Activated CD4-positive, alpha-beta memory T cell treated with anti-CD3 and anti-CD28 coated beads, Interleukin-2, amount 10 ng/mL, durations not matched to agents 7 days and 5 days (primary cell): Measurements from ENCODE around the gene ANKRD31. TPM values are rescaled to one million over a fixed set of nuclear protein-coding genes. Genes with fewer than 3 reads are reported as not detected.
"Not testable (repeated sequence)": the region's sequence is repeated elsewhere in the genome, so short reads cannot be mapped to it uniquely, and the experiment has no call there.

Experiments used
- CTCF ChIA-PET: fragments of 350-600 bp; sonication (Branson Sonifier 250); formaldehyde crosslinking; loops from one replicate; lab custom pipeline; 2021; ENCODE audit warnings: antibody characterized with exemption, inconsistent platforms; lab: Charles Lee
- POLR2A ChIA-PET: fragments of 350-600 bp; sonication (Branson Sonifier 250); formaldehyde crosslinking; loops from one replicate; lab custom pipeline; 2021; ENCODE audit warnings: antibody characterized with exemption; lab: Charles Lee
- DNase-seq: peaks from one replicate; pipeline ENCODE4 v3.0.0-alpha.2; 2020
- H3K27ac Mint-ChIP-seq: one replicate; pipeline ENCODE4 v1.8.0; 2021; ENCODE audit warnings: mild to moderate bottlenecking, mixed read lengths
- H3K27me3 Mint-ChIP-seq: one replicate; pipeline ENCODE4 v1.8.0; 2021; ENCODE audit warnings: mixed read lengths
- H3K36me3 Mint-ChIP-seq: one replicate; pipeline ENCODE4 v1.8.0; 2021; ENCODE audit warnings: low read depth, mixed read lengths
- H3K4me1 Mint-ChIP-seq: one replicate; pipeline ENCODE4 v1.8.0; 2021; ENCODE audit warnings: mixed read lengths
- H3K4me3 Mint-ChIP-seq: one replicate; pipeline ENCODE4 v1.8.0; 2021; ENCODE audit warnings: mild to moderate bottlenecking, mixed read lengths
- H3K9me3 Mint-ChIP-seq: one replicate; pipeline ENCODE4 v1.8.0; 2021; ENCODE audit warnings: mixed read lengths
- total RNA-seq, 2 experiments: library from RNA; stranded (reverse); gene quantifications; one replicate each; pipeline ENCODE4 v1.2.3, GENCODE V29; 2021

ANKRD31 gene
- total RNA-seq, 2 experiments from 2014 or later, result 0.05 to 0.18 TPM

DNA sequence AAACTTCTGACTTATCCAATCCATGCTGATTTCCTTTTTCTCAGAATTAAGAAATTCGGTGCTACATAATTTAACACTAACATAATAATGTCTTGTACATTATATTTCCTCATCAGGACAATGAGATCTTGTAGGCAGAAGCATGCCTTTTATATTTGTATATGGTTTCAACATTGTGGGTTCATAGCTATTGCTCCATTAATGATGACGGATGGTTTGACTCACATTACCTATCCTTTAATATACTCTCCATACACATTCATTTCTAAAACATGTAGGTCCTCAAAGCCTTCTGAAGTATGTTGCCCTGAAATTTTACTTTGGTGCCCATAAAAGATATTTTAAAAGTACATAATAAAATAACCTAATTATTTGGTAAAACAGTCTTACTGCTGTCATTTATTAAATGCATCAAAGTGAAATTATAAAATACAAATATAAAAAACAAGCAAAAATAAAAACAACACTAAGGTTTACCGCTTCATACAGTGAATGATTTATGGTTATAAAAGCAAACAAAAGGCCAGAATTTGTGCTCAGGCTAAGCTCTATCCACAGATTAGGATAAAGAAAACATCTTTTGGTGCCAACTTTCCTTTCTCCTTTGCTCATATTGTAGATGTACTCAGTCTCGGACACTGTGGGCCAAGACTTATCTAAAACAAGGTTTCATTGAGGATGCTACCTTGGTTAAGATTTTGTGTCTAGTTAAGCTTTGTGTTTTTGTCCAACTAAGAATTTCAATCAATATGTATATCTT, 123.1 kb downstream of the ANKRD31 start:
- no peak overlapping the region for H3K27ac Mint-ChIP-seq
- no peaks in the 10 kb centered on the region for H3K4me1 Mint-ChIP-seq
- DNase-seq, result no peak
- peaks cover 4% of the 10 kb centered on the region for H3K27me3 Mint-ChIP-seq
- H3K4me3 Mint-ChIP-seq, result no peak overlapping the region
- H3K9me3 Mint-ChIP-seq, result no peaks in the 10 kb centered on the region
- ChIA-PET CTCF (no interaction called here), POLR2A (no interaction called here)
- H3K36me3 Mint-ChIP-seq, result no peaks in the 10 kb centered on the region

DNA sequence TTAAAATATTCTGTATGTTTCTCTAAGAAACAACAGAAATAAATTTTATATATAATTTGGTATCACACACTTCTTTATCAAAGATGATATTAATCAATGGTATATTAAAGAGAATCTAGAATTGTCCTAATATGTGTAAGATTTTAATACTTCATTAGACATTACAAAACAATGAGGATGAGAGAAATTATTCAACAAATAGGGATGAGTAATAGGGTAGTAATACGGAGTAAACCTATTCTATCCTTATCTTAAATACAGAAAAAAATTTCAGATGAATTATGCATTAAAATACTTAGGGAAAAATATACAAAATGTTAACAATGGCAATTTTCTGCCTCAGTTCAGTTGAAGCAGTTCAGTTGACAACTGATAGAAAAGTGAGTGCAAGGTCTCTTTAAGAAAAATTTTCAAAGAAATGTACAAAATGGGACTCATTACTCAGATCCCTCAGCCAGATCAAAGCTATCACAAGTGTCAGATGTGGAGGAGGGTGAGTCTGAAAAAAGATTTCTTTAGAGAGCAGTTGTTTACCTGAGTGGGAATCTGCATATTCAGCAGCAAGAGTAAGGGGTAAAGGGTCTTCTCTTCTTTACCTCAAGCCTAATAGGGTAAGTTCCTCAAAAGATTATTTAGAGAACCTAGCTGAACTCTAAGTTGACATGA, 127.6 kb downstream of the ANKRD31 start:
- Mint-ChIP-seq H3K27me3 (peaks cover 4% of the 10 kb centered on the region), H3K4me1 (no peaks in the 10 kb centered on the region), H3K27ac (no peak overlapping the region), H3K4me3 (no peak overlapping the region), H3K9me3 (no peaks in the 10 kb centered on the region), H3K36me3 (no peaks in the 10 kb centered on the region)
- no peak for DNase-seq
- CTCF ChIA-PET, result no interaction called here
- POLR2A ChIA-PET, result no interaction called here

DNA sequence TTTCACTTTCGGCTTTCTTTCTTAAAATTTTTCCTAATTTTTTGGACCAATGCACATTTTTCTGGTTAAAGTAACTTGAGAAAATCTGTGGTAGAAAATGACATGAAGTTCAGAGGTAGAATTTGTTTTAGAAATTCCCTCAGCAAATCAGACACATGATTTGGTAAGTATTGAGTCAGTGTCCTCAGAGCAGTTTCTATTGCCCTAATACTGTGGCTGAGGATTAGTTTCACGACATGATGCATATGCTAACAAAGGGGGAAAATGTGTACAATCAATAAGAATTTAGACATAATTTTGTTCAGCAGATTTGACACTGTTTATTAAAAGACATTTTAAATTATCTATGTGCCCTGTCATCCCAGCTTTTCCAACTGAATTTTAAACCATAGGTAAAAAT, 128.2 kb downstream of the ANKRD31 start:
- Mint-ChIP-seq H3K4me3 (no peak overlapping the region), H3K36me3 (no peaks in the 10 kb centered on the region), H3K9me3 (no peaks in the 10 kb centered on the region), H3K4me1 (no peaks in the 10 kb centered on the region), H3K27ac (no peak overlapping the region), H3K27me3 (peaks cover 4% of the 10 kb centered on the region)
- ChIA-PET CTCF (no interaction called here), POLR2A (no interaction called here)
- no peak for DNase-seq

DNA sequence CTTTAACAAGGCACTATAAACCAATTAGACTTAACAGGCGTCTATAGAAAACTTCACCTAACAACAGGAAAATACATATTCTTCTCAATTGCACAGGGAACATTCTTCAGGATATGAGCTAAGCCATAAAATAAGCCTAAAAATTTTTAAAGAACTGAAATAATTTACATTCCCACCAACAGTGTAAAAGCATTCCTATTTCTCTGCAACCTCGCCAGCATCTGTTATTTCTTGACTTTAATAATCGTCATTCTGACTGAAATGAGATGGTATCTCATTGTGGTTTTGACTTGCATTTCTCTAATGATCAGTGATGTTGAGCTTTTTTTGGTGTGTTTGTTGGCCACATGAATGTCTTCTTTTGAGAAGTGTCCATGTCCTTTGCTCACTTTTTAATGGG, 140.7 kb downstream of the ANKRD31 start:
- CTCF ChIA-PET, result interaction anchor here (0.6 kb wide), 1 partner anchor 254 kb away, joined by 3 read pairs; no protein-coding TSS in a partner anchor
- H3K9me3 Mint-ChIP-seq, H3K27ac Mint-ChIP-seq, DNase-seq, H3K27me3 Mint-ChIP-seq, H3K4me1 Mint-ChIP-seq, H3K36me3 Mint-ChIP-seq, POLR2A ChIA-PET, H3K4me3 Mint-ChIP-seq: not testable (repeated sequence)

DNA sequence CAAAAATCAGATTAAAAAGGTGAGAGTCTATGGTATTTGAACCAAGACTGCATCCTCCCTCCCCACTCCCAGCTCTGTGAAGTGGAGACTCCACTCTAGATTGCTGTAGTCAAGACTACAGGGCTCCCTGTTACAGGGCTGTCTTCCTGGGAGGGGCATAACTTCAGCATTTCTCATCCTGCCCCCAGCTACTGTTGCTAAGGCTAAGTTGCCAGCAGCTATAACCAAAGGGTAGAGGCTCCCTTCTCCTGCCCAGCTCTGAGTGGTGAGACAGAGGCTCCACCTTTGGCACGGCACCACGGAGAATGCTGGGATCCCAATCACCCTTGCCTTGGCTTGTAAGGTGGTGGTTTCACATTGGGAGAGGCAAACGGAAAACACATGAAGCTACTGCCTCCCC, 145.1 kb downstream of the ANKRD31 start:
- Mint-ChIP-seq H3K36me3 (no peaks in the 10 kb centered on the region), H3K4me3 (no peak overlapping the region), H3K27me3 (peaks cover 9% of the 10 kb centered on the region), H3K4me1 (peaks cover 8% of the 10 kb centered on the region), H3K9me3 (no peaks in the 10 kb centered on the region), H3K27ac (no peak overlapping the region)
- ChIA-PET CTCF (no interaction called here), POLR2A (no interaction called here)
- no peak for DNase-seq

DNA sequence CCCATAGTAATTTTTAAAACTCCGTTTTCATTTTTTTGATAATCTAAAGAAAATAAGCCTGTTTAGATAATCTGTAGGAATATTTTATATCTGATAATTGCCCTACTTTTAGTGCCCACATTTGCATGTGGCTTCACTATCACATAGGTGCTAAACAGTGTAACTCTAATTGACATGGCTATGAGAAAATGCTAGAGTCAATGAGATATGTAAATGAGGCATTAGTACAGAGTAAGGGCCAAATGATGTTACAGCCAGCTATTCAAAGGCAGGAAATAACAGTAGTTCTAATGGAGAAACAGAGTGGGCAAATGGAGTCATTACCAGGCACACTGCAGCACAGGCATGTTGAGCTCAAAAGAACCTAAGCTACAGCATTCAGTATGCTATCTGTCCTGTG, 147.0 kb downstream of the ANKRD31 start:
- DNase-seq, result no peak
- H3K36me3 Mint-ChIP-seq, result no peaks in the 10 kb centered on the region
- H3K4me3 Mint-ChIP-seq, result no peak overlapping the region
- H3K27ac Mint-ChIP-seq, result no peak overlapping the region
- no peaks in the 10 kb centered on the region for H3K9me3 Mint-ChIP-seq
- H3K27me3 Mint-ChIP-seq, result peaks cover 9% of the 10 kb centered on the region
- POLR2A ChIA-PET, result no interaction called here
- H3K4me1 Mint-ChIP-seq, result peaks cover 1% of the 10 kb centered on the region
- CTCF ChIA-PET, result no interaction called here

DNA sequence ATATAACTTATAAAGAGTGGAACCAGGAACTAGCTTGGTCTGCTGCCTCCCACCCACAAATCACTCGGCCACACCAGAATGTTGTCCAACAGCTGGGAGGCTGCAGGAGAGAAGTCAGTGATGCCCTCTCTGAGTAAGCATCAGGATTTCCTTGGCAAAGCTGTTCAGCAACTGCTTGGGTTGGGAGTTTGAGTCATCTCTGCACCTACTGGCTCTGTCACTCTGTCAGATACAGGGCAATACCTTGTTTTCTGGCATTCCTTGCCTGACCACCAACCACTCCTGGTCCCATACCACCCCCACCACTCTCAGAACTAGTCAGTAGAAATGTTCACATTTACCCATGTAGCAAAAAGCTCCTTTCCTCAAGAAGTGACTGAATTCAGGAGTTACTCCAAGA, 147.5 kb downstream of the ANKRD31 start:
- CTCF ChIA-PET, result no interaction called here
- DNase-seq, result no peak
- Mint-ChIP-seq H3K4me3 (no peak overlapping the region), H3K9me3 (no peaks in the 10 kb centered on the region), H3K27ac (no peak overlapping the region), H3K36me3 (no peaks in the 10 kb centered on the region), H3K27me3 (peaks cover 9% of the 10 kb centered on the region), H3K4me1 (peaks cover 1% of the 10 kb centered on the region)
- POLR2A ChIA-PET, result no interaction called here

DNA sequence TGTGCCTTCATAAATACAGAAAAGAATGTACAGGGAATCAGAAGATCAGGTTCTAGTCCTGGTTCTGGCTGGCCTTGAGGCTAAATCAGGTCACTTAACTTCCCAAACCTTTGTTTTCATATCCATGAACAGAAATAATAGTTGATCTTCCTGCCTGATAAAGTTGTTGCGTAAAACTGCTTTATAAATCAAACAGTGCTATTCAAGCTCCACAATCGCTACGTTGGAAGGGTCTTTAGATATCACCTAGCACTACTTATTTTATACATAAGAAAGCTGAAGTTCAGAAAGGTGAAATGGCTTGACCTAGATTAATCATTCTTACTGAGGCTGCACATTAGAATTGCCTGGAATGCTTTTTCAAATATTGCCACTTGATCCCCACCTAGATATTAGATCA, 148.0 kb downstream of the ANKRD31 start:
- ChIA-PET POLR2A (no interaction called here), CTCF (no interaction called here)
- no peak overlapping the region for H3K27ac Mint-ChIP-seq
- no peaks in the 10 kb centered on the region for H3K9me3 Mint-ChIP-seq
- H3K4me3 Mint-ChIP-seq, result no peak overlapping the region
- H3K4me1 Mint-ChIP-seq, result peaks cover 1% of the 10 kb centered on the region
- H3K27me3 Mint-ChIP-seq, result peaks cover 9% of the 10 kb centered on the region
- no peak for DNase-seq
- no peaks in the 10 kb centered on the region for H3K36me3 Mint-ChIP-seq

DNA sequence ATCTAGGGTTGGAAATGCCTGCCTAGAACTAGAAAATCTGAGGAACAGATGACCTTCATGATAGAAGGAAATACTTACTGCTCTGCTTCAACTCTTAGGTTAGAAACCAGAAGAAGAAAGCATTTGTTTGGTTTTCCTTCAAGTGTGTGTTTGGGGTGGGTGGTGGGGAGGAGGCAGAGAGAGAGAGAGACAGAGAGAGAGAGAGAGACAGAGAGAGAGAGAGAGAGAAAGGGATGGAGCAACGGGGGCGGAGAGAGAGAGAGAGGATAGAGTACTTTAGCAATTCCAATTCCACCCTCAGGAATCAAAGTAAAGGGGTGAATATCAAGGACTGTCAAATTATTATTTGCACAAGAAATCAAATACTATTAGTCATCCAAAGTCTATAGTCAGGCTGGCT, 155.2 kb downstream of the ANKRD31 start:
- H3K9me3 Mint-ChIP-seq, result no peaks in the 10 kb centered on the region
- H3K36me3 Mint-ChIP-seq, result no peaks in the 10 kb centered on the region
- no peak for DNase-seq
- H3K4me3 Mint-ChIP-seq, result no peak overlapping the region
- no peak overlapping the region for H3K27ac Mint-ChIP-seq
- H3K27me3 Mint-ChIP-seq, result no peaks in the 10 kb centered on the region
- no peaks in the 10 kb centered on the region for H3K4me1 Mint-ChIP-seq
- CTCF ChIA-PET, result no interaction called here
- POLR2A ChIA-PET, result no interaction called here

DNA sequence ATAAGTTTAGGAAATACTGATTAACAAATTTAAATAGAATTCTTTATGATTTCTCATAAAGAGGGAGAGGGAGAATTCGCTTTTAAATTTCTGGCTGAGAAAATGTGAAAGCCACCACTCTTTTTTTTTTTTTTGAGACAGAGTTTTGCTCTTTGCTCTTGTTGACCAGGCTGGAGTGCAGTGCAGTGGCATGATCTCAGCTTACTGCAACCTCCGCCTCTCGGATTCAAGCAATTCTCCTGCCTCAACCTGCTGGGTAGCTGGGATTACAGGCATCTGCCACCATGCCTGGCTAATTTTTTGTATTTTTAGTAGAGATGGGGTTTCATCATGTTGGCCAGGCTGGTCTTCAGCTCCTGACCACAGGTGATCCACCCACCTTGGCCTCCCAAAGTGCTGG, 157.3 kb downstream of the ANKRD31 start:
- CTCF ChIA-PET, DNase-seq, H3K4me1 Mint-ChIP-seq, H3K27ac Mint-ChIP-seq, H3K4me3 Mint-ChIP-seq, H3K9me3 Mint-ChIP-seq, POLR2A ChIA-PET, H3K27me3 Mint-ChIP-seq, H3K36me3 Mint-ChIP-seq: not testable (repeated sequence)

DNA sequence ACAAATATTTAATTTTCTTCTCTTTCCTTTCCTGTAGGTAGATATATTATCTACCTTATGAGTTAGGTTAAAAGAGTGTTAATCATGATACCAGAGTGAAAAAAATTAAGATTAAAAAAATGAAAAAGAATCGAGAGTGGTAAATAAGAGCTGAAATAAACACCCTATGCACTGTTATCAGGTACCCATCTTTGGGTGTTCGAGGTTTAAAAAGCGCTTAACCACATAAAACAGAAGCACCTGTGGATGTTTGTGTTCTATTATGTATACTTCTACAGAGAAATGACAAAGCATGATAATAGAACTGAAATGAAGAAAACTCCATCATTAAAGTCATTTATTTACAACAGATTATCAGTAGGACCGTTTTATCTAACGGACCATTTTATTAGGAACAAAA, 158.7 kb downstream of the ANKRD31 start:
- no peaks in the 10 kb centered on the region for H3K9me3 Mint-ChIP-seq
- H3K27me3 Mint-ChIP-seq, result peaks cover 3% of the 10 kb centered on the region
- H3K36me3 Mint-ChIP-seq, result no peaks in the 10 kb centered on the region
- DNase-seq, result no peak
- no peak overlapping the region for H3K27ac Mint-ChIP-seq
- no peak overlapping the region for H3K4me3 Mint-ChIP-seq
- ChIA-PET POLR2A (no interaction called here), CTCF (interaction anchor here (0.7 to 0.8 kb wide), 2 partner anchors 10 to 14 kb away, joined by 3 to 6 read pairs; no protein-coding TSS in a partner anchor)
- H3K4me1 Mint-ChIP-seq, result no peaks in the 10 kb centered on the region

DNA sequence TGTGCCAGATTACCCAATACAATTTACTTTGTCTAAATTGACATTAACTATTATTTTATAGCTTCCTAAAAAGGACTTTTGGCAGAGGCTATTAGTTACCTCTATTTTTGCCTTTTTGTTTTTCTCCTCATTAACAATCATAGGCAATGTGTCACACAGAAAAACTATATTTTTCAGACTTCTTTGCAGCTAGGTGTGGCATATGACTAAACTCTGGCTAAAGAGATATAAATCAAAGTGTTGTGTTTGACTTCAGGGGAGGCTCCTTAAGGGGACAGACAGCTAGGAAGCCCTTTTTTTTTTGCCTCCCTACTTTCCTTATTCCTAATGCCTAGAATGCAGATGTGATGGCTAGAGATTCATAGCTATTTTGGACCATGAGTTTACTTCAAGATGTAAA, 164.6 kb downstream of the ANKRD31 start:
- Mint-ChIP-seq H3K36me3 (no peaks in the 10 kb centered on the region), H3K27me3 (peaks cover 3% of the 10 kb centered on the region), H3K4me3 (no peak overlapping the region), H3K4me1 (no peaks in the 10 kb centered on the region), H3K27ac (no peak overlapping the region), H3K9me3 (no peaks in the 10 kb centered on the region)
- CTCF ChIA-PET, result interaction anchor here (1.7 kb wide), 1 partner anchor 22 kb away, joined by 5 read pairs; no protein-coding TSS in a partner anchor
- POLR2A ChIA-PET, result interaction anchor here (0.6 to 1.2 kb wide), 3 partner anchors 18 to 254 kb away, joined by 3 read pairs; no protein-coding TSS in a partner anchor
- no peak for DNase-seq

DNA sequence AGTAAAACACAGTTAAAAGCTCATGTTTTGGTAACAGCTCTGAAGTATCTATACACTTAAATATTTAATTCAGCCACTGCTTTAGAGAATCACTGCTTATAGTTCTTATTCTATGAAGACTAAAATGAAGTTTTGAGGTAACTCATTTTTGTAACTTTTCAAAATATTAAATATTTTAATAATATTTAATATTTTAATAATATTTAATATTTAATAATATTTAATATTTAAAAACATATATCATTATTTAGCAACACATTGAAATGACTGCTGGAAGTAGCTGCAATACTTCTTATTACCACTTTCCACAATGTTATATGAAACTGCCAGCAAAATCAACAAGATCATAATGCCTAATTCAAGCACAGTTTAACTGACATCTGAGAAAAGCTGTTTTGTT, 165.6 kb downstream of the ANKRD31 start:
- POLR2A ChIA-PET, result interaction anchor here (1.0 to 1.2 kb wide), 2 partner anchors 17 to 165 kb away, joined by 3 read pairs; no protein-coding TSS in a partner anchor
- peaks cover 5% of the 10 kb centered on the region for H3K27me3 Mint-ChIP-seq
- CTCF ChIA-PET, result interaction anchor here (1.7 kb wide), 1 partner anchor 21 kb away, joined by 5 read pairs; no protein-coding TSS in a partner anchor
- H3K4me1 Mint-ChIP-seq, result no peaks in the 10 kb centered on the region
- H3K27ac Mint-ChIP-seq, result no peak overlapping the region
- no peaks in the 10 kb centered on the region for H3K9me3 Mint-ChIP-seq
- H3K4me3 Mint-ChIP-seq, result no peak overlapping the region
- no peaks in the 10 kb centered on the region for H3K36me3 Mint-ChIP-seq
- no peak for DNase-seq
